WERI-Rb-1 (cell line): Measurements from ENCODE around the gene CEP83.

Experiments used
- DNase-seq: peaks from one replicate; pipeline ENCODE4 v3.0.0-alpha.2; 2020
- H3K27ac ChIP-seq: fragments of 250-450 bp; sonication (Bioruptor Pico); 2 replicates; pipeline ENCODE4 v1.5.1; 2020; ENCODE audit warnings: mild to moderate bottlenecking, moderate library complexity
- H3K27me3 ChIP-seq: fragments of 250-450 bp; sonication (Bioruptor Pico); 2 replicates; pipeline ENCODE4 v1.5.1; 2021; ENCODE audit warnings: mild to moderate bottlenecking, low read depth, moderate library complexity; ENCODE audit not compliant: insufficient read depth, severe bottlenecking
- H3K36me3 ChIP-seq: fragments of 250-450 bp; sonication (Bioruptor Pico); 2 replicates; pipeline ENCODE4 v1.5.1; 2020; ENCODE audit warnings: mild to moderate bottlenecking, moderate library complexity
- H3K4me3 ChIP-seq: 2 replicates; pipeline ENCODE4 v1.5.1; 2011; ENCODE audit warnings: low read depth, mild to moderate bottlenecking, control low read depth, low read length
- H3K9me3 ChIP-seq: fragments of 250-450 bp; sonication (Bioruptor Pico); 2 replicates; pipeline ENCODE4 v1.5.1; 2021; ENCODE audit warnings: mild to moderate bottlenecking, moderate library complexity; ENCODE audit not compliant: severe bottlenecking
- CTCF ChIP-seq: IDR thresholded peaks from 2 replicates; pipeline ENCODE4 v1.5.1; 2011; ENCODE audit warnings: low read depth, mild to moderate bottlenecking, control low read depth, inconsistent platforms, low read length

Gene CEP83

GRCh38 chr12:94445662-94446061 lies 14.0 kb downstream of the CEP83 start:
- no peak for TF ChIP-seq CTCF
- Histone ChIP-seq H3K9me3 (no peaks in the 10 kb centered on the region), H3K27me3 (no peaks in the 10 kb centered on the region), H3K4me3 (no peak overlapping the region), H3K27ac (no peak overlapping the region), H3K36me3 (no peaks in the 10 kb centered on the region)
- DNase-seq, result no peak

GRCh38 chr12:94437303-94437702 lies 22.4 kb downstream of the CEP83 start:
- Histone ChIP-seq H3K36me3 (no peaks in the 10 kb centered on the region), H3K4me3 (no peak overlapping the region), H3K9me3 (no peaks in the 10 kb centered on the region), H3K27me3 (no peaks in the 10 kb centered on the region), H3K27ac (no peak overlapping the region)
- DNase-seq, result no peak
- no peak for TF ChIP-seq CTCF

GRCh38 chr12:94435511-94435927 lies 24.1 kb downstream of the CEP83 start:
- Histone ChIP-seq H3K4me3 (no peak overlapping the region), H3K9me3 (peaks cover 3% of the 10 kb centered on the region), H3K27ac (no peak overlapping the region), H3K27me3 (no peaks in the 10 kb centered on the region), H3K36me3 (no peaks in the 10 kb centered on the region)
- no peak for DNase-seq
- TF ChIP-seq CTCF, result no peak

GRCh38 chr12:94434171-94434570 lies 25.5 kb downstream of the CEP83 start:
- H3K27ac ChIP-seq, result no peak overlapping the region
- no peak for DNase-seq
- H3K36me3 ChIP-seq, result no peaks in the 10 kb centered on the region
- no peak for TF ChIP-seq CTCF
- no peak overlapping the region for H3K4me3 ChIP-seq
- peaks cover 6% of the 10 kb centered on the region for H3K9me3 ChIP-seq
- no peaks in the 10 kb centered on the region for H3K27me3 ChIP-seq

- no peak for DNase-seq
- Histone ChIP-seq H3K4me3 (no peak overlapping the region), H3K9me3 (peaks cover 6% of the 10 kb centered on the region), H3K36me3 (no peaks in the 10 kb centered on the region), H3K27ac (no peak overlapping the region), H3K27me3 (no peaks in the 10 kb centered on the region)
- no peak for TF ChIP-seq CTCF
Observed at GRCh38 chr12:94433744-94434143, 25.9 kb downstream of the CEP83 start.

- H3K4me3 ChIP-seq, result no peak overlapping the region
- peaks cover 6% of the 10 kb centered on the region for H3K9me3 ChIP-seq
- H3K27ac ChIP-seq, result no peak overlapping the region
- no peaks in the 10 kb centered on the region for H3K36me3 ChIP-seq
- H3K27me3 ChIP-seq, result no peaks in the 10 kb centered on the region
- no peak for DNase-seq
- no peak for TF ChIP-seq CTCF
Observed at GRCh38 chr12:94430304-94430703, 29.4 kb downstream of the CEP83 start.
